HEK293 (cell line): ENCODE data around the gene CDCA8.

Experiments used
- CTCF ChIA-PET: fragments of 350-600 bp; formaldehyde crosslinking; extraction: SDS; loops from one replicate; lab custom pipeline; 2021; ENCODE audit warnings: antibody characterized with exemption; lab: Yijun Ruan, JAX
- POLR2A ChIA-PET: fragments of 300-600 bp; formaldehyde crosslinking; extraction: SDS; loops from one replicate; lab custom pipeline; 2020; ENCODE audit warnings: antibody characterized with exemption, inconsistent platforms; lab: Yijun Ruan, JAX
- H3K27ac ChIP-seq: fragments of 200-500 bp; sonication (Bioruptor generic); 2 replicates; pipeline ENCODE4 v1.5.1; 2014; ENCODE audit warnings: low read depth, low read length, control low read depth, inconsistent platforms; ENCODE audit errors: extremely low read depth
- H3K36me3 ChIP-seq, 2 experiments: fragments of 200-500 bp in 1 of 2; sonication (Bioruptor generic) in 1 of 2; 1 replicate in 1 of 2; 2 replicates in 1 of 2; pipeline ENCODE4 v1.5.1; 2014 to 2017; ENCODE audit warnings: inconsistent platforms in 2 of 2, low read length in 2 of 2; ENCODE audit not compliant: control insufficient read depth in 2 of 2, insufficient read depth in 1 of 2
- H3K4me1 ChIP-seq: fragments of 200-500 bp; sonication (Bioruptor generic); 2 replicates; pipeline ENCODE4 v1.5.1; 2014; ENCODE audit warnings: mild to moderate bottlenecking, low read length, inconsistent platforms; ENCODE audit not compliant: control insufficient read depth, insufficient read depth
- H3K4me3 ChIP-seq: 2 replicates; pipeline ENCODE4 v1.5.1; 2011; ENCODE audit warnings: low read depth, mild to moderate bottlenecking, control low read depth, low read length, moderate library complexity
- H3K9me3 ChIP-seq: fragments of 200-500 bp; sonication (Bioruptor generic); 2 replicates; pipeline ENCODE4 v1.5.1; 2014; ENCODE audit warnings: low read depth, low read length, inconsistent platforms; ENCODE audit not compliant: control insufficient read depth, insufficient read depth
- EGR2 ChIP-seq: fragments of 450-650 bp; formaldehyde crosslinking; IDR thresholded peaks from 2 replicates; pipeline ENCODE4 v1.5.1; 2016; ENCODE audit warnings: low read depth, missing biosample characterization, missing genetic modification characterization
- ELK4 ChIP-seq: IDR thresholded peaks from 2 replicates; pipeline ENCODE4 v1.6.1; 2011; ENCODE audit warnings: mild to moderate bottlenecking, low read depth, low read length, borderline replicate concordance
- FEZF1 ChIP-seq: fragments of 450-650 bp; formaldehyde crosslinking; IDR thresholded peaks from 2 replicates; pipeline ENCODE4 v1.5.1; 2016; ENCODE audit warnings: missing biosample characterization, missing genetic modification characterization
- IKZF3 ChIP-seq: fragments of 450-650 bp; IDR thresholded peaks from 2 replicates; pipeline ENCODE4 v1.5.0; 2018; ENCODE audit warnings: missing biosample characterization, mild to moderate bottlenecking, missing genetic modification characterization, moderate library complexity
- ZBTB48 ChIP-seq: fragments of 450-650 bp; formaldehyde crosslinking; IDR thresholded peaks from 2 replicates; pipeline ENCODE4 v1.5.1; 2016; ENCODE audit warnings: missing biosample characterization, missing genetic modification characterization
- ZFHX2 ChIP-seq: fragments of 450-650 bp; formaldehyde crosslinking; conservative IDR thresholded peaks from 2 replicates; pipeline ENCODE4 v1.5.1; 2016; ENCODE audit warnings: missing biosample characterization, missing genetic modification characterization
- ZFP37 ChIP-seq: fragments of 450-650 bp; formaldehyde crosslinking; IDR thresholded peaks from 2 replicates; pipeline ENCODE4 v1.5.1; 2016; ENCODE audit warnings: missing biosample characterization, missing genetic modification characterization
- ZNF155 ChIP-seq: fragments of 450-650 bp; formaldehyde crosslinking; IDR thresholded peaks from 2 replicates; pipeline ENCODE4 v1.5.1; 2016; ENCODE audit warnings: missing biosample characterization, missing genetic modification characterization
- ZNF157 ChIP-seq: fragments of 450-650 bp; formaldehyde crosslinking; IDR thresholded peaks from 2 replicates; pipeline ENCODE4 v1.5.1; 2016; ENCODE audit warnings: missing biosample characterization, missing genetic modification characterization
- ZNF175 ChIP-seq: fragments of 450-650 bp; formaldehyde crosslinking; IDR thresholded peaks from 2 replicates; pipeline ENCODE4 v1.5.1; 2016; ENCODE audit warnings: missing biosample characterization, missing genetic modification characterization
- ZNF2 ChIP-seq: fragments of 450-650 bp; formaldehyde crosslinking; IDR thresholded peaks from 2 replicates; pipeline ENCODE4 v1.5.1; 2016; ENCODE audit warnings: missing biosample characterization, missing genetic modification characterization
- ZNF24 ChIP-seq: fragments of 450-650 bp; formaldehyde crosslinking; IDR thresholded peaks from 2 replicates; pipeline ENCODE4 v1.5.1; 2016; ENCODE audit warnings: missing biosample characterization, missing genetic modification characterization
- ZNF747 ChIP-seq: fragments of 450-650 bp; formaldehyde crosslinking; IDR thresholded peaks from 2 replicates; pipeline ENCODE4 v1.5.1; 2016; ENCODE audit warnings: missing biosample characterization, missing genetic modification characterization
- ZNF76 ChIP-seq: fragments of 450-650 bp; formaldehyde crosslinking; IDR thresholded peaks from 2 replicates; pipeline ENCODE4; 2016; ENCODE audit warnings: low read depth, missing biosample characterization, missing genetic modification characterization, borderline replicate concordance
- ZNF791 ChIP-seq: fragments of 450-650 bp; formaldehyde crosslinking; IDR thresholded peaks from 2 replicates; pipeline ENCODE4 v1.5.1; 2016; ENCODE audit warnings: missing biosample characterization, missing genetic modification characterization
- ZNF830 ChIP-seq: fragments of 450-650 bp; IDR thresholded peaks from 2 replicates; pipeline ENCODE4 v1.5.0; 2018; ENCODE audit warnings: missing biosample characterization, missing genetic modification characterization, low read depth, mild to moderate bottlenecking, moderate library complexity
- ZSCAN4 ChIP-seq: fragments of 450-650 bp; formaldehyde crosslinking; IDR thresholded peaks from 2 replicates; pipeline ENCODE4 v1.5.1; 2017; ENCODE audit warnings: missing biosample characterization, missing genetic modification characterization
- TF ChIP-seq, protein P1 (sequence below): fragments of 450-650 bp; formaldehyde crosslinking; IDR thresholded peaks from 2 replicates; pipeline ENCODE4 v1.5.1; 2016; ENCODE audit warnings: missing biosample characterization, missing genetic modification characterization

The CDCA8 gene

GRCh38 chr1:37720231-37721130 is 28.2 kb downstream of the CDCA8 start:
- POLR2A ChIA-PET: interaction anchor here (0.5 kb wide), 1 partner anchor 15 kb away, joined by 3 read pairs; no protein-coding TSS in a partner anchor
- Histone ChIP-seq H3K27ac (no peak overlapping the region), H3K9me3 (no peaks in the 10 kb centered on the region)
- TF ChIP-seq ZNF791 (tag by site-specific recombination): no peak
- no peak for TF ChIP-seq ZNF2 (tag by site-specific recombination)
- TF ChIP-seq FEZF1 (tag by site-specific recombination): no peak
- TF ChIP-seq, protein P1, sequence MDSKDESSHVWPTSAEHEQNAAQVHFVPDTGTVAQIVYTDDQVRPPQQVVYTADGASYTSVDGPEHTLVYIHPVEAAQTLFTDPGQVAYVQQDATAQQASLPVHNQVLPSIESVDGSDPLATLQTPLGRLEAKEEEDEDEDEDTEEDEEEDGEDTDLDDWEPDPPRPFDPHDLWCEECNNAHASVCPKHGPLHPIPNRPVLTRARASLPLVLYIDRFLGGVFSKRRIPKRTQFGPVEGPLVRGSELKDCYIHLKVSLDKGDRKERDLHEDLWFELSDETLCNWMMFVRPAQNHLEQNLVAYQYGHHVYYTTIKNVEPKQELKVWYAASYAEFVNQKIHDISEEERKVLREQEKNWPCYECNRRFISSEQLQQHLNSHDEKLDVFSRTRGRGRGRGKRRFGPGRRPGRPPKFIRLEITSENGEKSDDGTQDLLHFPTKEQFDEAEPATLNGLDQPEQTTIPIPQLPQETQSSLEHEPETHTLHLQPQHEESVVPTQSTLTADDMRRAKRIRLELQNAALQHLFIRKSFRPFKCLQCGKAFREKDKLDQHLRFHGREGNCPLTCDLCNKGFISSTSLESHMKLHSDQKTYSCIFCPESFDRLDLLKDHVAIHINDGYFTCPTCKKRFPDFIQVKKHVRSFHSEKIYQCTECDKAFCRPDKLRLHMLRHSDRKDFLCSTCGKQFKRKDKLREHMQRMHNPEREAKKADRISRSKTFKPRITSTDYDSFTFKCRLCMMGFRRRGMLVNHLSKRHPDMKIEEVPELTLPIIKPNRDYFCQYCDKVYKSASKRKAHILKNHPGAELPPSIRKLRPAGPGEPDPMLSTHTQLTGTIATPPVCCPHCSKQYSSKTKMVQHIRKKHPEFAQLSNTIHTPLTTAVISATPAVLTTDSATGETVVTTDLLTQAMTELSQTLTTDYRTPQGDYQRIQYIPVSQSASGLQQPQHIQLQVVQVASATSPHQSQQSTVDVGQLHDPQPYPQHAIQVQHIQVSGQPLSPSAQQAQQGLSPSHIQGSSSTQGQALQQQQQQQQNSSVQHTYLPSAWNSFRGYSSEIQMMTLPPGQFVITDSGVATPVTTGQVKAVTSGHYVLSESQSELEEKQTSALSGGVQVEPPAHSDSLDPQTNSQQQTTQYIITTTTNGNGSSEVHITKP (tag by site-specific recombination): no peak
- no peak for TF ChIP-seq ZNF747 (tag by site-specific recombination)
- no peak for TF ChIP-seq ZNF155 (tag by site-specific recombination)
- TF ChIP-seq ZNF175: no peak
- no peak for TF ChIP-seq ZNF76
- TF ChIP-seq ZSCAN4: no peak
- TF ChIP-seq ZBTB48 (tag by site-specific recombination): no peak
- no peak for TF ChIP-seq ELK4
- TF ChIP-seq ZNF157: no peak
- no peak for TF ChIP-seq ZNF830
- TF ChIP-seq ZFP37 (tag by site-specific recombination): no peak
- TF ChIP-seq ZNF24 (tag by site-specific recombination): no peak
- TF ChIP-seq, all 188 proteins: peak for 0
- Histone ChIP-seq H3K4me3 (no peak overlapping the region), H3K4me1 (no peaks in the 10 kb centered on the region), H3K36me3 (no peaks in the 10 kb centered on the region)
- CTCF ChIA-PET: no interaction called here

- peak; percentile 43 for TF ChIP-seq ZFHX2
- TF ChIP-seq IKZF3 (tag by site-specific recombination): no peak
- 0 out of 2 replicates have a peak, but pooled peaks have one; percentile 28 for TF ChIP-seq EGR2 (tag by site-specific recombination)
- Histone ChIP-seq H3K4me3 (no peak overlapping the region), H3K9me3 (no peaks in the 10 kb centered on the region), H3K36me3 (no peaks in the 10 kb centered on the region), H3K27ac (no peak overlapping the region), H3K4me1 (no peaks in the 10 kb centered on the region)
- CTCF ChIA-PET: no interaction called here
- POLR2A ChIA-PET: interaction anchor here (0.5 kb wide), 1 partner anchor 16 kb away, joined by 3 read pairs; no protein-coding TSS in a partner anchor
Observed at GRCh38 chr1:37721565-37721964, 29.2 kb downstream of the CDCA8 start.
